Measurements from ENCODE around the gene CYP27C1.

DNA sequence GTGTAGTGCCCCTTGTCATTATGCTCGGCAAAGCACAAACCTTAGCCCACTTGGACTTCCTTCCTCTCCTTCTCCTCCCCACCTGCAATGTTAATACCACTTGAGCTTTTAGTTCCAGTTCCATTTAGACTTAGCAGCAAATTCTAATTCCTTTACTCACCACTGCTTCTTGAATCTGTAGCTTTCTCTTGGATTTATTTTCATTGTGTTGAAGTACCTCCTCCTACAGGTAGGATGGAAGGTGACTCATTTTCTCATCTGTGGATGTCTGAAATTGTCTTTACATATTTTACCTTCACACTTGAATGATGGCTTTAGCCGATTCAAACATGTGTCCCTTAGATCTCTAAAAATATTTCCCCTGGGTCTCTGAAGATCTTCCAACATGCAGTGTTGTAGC, 80.3 kb downstream of the CYP27C1 start:
- TF ChIP-seq, protein P1, sequence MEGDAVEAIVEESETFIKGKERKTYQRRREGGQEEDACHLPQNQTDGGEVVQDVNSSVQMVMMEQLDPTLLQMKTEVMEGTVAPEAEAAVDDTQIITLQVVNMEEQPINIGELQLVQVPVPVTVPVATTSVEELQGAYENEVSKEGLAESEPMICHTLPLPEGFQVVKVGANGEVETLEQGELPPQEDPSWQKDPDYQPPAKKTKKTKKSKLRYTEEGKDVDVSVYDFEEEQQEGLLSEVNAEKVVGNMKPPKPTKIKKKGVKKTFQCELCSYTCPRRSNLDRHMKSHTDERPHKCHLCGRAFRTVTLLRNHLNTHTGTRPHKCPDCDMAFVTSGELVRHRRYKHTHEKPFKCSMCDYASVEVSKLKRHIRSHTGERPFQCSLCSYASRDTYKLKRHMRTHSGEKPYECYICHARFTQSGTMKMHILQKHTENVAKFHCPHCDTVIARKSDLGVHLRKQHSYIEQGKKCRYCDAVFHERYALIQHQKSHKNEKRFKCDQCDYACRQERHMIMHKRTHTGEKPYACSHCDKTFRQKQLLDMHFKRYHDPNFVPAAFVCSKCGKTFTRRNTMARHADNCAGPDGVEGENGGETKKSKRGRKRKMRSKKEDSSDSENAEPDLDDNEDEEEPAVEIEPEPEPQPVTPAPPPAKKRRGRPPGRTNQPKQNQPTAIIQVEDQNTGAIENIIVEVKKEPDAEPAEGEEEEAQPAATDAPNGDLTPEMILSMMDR (IDR thresholded peaks at IDR 0.05) = no peak
- TF ChIP-seq POLR2A (IDR thresholded peaks at IDR 0.05) = no peak
